ENCODE data around the gene RPS6KL1.

DNA sequence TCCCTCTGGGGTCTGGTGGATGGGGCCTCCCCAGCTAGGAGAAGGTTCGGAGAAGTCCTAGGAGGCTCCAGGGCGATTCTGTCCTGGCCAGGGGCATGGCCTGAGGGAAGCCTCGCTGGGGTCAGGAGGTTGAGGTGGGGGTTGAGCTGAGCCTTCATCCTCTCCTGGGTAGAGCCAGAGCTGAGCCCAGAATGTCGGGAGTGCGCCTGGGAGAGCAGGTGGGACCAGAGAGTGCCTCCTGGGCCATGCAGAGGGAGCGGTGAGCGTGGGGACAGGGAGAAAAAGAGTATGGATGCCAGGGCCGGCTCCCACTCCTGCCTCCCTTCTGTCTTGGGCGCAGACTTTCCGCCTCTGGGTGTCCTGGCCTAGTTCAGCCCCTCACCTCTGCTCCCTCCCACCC lies 13.1 kb downstream of the RPS6KL1 start:
- TF ChIP-seq POLR2A (IDR thresholded peaks at IDR 0.05; ENCODE audit: low read depth, low read length): no peak
- no peak for TF ChIP-seq TAF1 (IDR thresholded peaks at IDR 0.05; ENCODE audit: borderline replicate concordance, low read depth, low read length)
- TF ChIP-seq POLR2AphosphoS5 (IDR thresholded peaks at IDR 0.05; ENCODE audit: low read depth, low read length): no peak

Data from GM12892 (cell line).